A549 (cell line): Measurements from ENCODE around the gene STAB2.

ENCODE experiments used
- CEBPB ChIP-seq, 2 experiments: fragments of >200 bp in 1 of 2; sonication (Bioruptor Twin) in 1 of 2; formaldehyde crosslinking in 1 of 2; IDR thresholded peaks; 2 replicates each; pipeline ENCODE4 v1.6.1; 2012 to 2016
- CHD2 ChIP-seq: fragments of 150-350 bp; IDR thresholded peaks from 2 replicates; pipeline ENCODE4 v1.6.1; 2014; ENCODE audit warnings: low read length; ENCODE audit not compliant: partially characterized antibody
- MAFK ChIP-seq: fragments of 450-650 bp; IDR thresholded peaks from 2 replicates; pipeline ENCODE4 v1.6.1; 2014; ENCODE audit not compliant: partially characterized antibody
- MYC ChIP-seq: IDR thresholded peaks from 2 replicates; pipeline ENCODE4 v1.6.1; 2012; ENCODE audit warnings: mild to moderate bottlenecking, inconsistent platforms, low read length, improper control_type of control experiment, borderline replicate concordance
- POLR2A ChIP-seq: IDR thresholded peaks from 2 replicates; pipeline ENCODE4 v1.6.1; 2012; ENCODE audit warnings: mild to moderate bottlenecking, low read length
- RNF2 ChIP-seq: fragments of 200-600 bp; sonication (generic); IDR thresholded peaks from 2 replicates; pipeline ENCODE4 v1.6.1; 2016; ENCODE audit warnings: low read depth, mild to moderate bottlenecking, antibody characterized with exemption, moderate library complexity, borderline replicate concordance
- SMC3 ChIP-seq: fragments of >200 bp; sonication (Bioruptor Twin); formaldehyde crosslinking; IDR thresholded peaks from 3 replicates; pipeline ENCODE4 v1.6.1; 2018; ENCODE audit warnings: inconsistent platforms
- TP53 ChIP-seq: fragments of 250-450 bp; sonication (Bioruptor Pico); IDR thresholded peaks from 2 replicates; pipeline ENCODE4 v1.5.0; 2021; ENCODE audit warnings: mild to moderate bottlenecking, moderate library complexity
- TF ChIP-seq, protein P1 (sequence below): fragments of >200 bp; sonication (Bioruptor Twin); formaldehyde crosslinking; IDR thresholded peaks from 3 replicates; pipeline ENCODE4 v1.5.1; 2016
- TF ChIP-seq, protein P2 (sequence below): fragments of 450-650 bp; IDR thresholded peaks from 2 replicates; pipeline ENCODE4 v1.6.1; 2014; ENCODE audit warnings: antibody characterized with exemption

DNA sequence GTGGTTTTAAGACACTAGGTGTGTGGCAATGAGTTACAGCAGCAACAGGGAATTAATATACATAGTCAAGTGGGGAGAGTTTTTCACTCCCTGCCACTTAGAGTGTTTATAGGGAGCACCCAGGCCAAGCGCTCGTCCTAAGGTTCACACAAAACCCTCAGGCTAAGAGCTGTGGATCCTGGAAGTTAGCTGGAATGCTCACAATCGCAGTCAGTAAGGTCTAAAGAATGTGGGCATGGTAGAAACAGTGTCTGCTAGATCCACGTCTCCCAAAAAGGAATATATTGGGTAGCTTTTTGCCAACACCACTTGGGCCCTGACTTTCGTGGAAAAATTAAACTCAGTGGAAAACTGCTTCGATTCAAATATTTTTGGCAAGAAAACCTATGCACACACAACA lies 36.6 kb downstream of the STAB2 start:
- TF ChIP-seq, protein P1, sequence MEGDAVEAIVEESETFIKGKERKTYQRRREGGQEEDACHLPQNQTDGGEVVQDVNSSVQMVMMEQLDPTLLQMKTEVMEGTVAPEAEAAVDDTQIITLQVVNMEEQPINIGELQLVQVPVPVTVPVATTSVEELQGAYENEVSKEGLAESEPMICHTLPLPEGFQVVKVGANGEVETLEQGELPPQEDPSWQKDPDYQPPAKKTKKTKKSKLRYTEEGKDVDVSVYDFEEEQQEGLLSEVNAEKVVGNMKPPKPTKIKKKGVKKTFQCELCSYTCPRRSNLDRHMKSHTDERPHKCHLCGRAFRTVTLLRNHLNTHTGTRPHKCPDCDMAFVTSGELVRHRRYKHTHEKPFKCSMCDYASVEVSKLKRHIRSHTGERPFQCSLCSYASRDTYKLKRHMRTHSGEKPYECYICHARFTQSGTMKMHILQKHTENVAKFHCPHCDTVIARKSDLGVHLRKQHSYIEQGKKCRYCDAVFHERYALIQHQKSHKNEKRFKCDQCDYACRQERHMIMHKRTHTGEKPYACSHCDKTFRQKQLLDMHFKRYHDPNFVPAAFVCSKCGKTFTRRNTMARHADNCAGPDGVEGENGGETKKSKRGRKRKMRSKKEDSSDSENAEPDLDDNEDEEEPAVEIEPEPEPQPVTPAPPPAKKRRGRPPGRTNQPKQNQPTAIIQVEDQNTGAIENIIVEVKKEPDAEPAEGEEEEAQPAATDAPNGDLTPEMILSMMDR = no peak
- no peak for TF ChIP-seq MAFK
- TF ChIP-seq RNF2 = no peak
- no peak for TF ChIP-seq CHD2
- TF ChIP-seq MYC = no peak
- TF ChIP-seq POLR2A = no peak
- TF ChIP-seq CEBPB (IDR thresholded peaks at IDR 0.05) = no peak
- no peak for TF ChIP-seq TP53
- TF ChIP-seq SMC3 = no peak
- TF ChIP-seq, protein P2, sequence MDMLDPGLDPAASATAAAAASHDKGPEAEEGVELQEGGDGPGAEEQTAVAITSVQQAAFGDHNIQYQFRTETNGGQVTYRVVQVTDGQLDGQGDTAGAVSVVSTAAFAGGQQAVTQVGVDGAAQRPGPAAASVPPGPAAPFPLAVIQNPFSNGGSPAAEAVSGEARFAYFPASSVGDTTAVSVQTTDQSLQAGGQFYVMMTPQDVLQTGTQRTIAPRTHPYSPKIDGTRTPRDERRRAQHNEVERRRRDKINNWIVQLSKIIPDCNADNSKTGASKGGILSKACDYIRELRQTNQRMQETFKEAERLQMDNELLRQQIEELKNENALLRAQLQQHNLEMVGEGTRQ = no peak
